ENCODE measurements around the gene IGSF22. TPM values are rescaled to one million over a fixed set of nuclear protein-coding genes. Genes with fewer than 3 reads are reported as not detected.

The IGSF22 gene
- not detected for polyA plus RNA-seq (2013, experiment 1 of 2)
- not detected for polyA plus RNA-seq (2013, experiment 2 of 2)

DNA sequence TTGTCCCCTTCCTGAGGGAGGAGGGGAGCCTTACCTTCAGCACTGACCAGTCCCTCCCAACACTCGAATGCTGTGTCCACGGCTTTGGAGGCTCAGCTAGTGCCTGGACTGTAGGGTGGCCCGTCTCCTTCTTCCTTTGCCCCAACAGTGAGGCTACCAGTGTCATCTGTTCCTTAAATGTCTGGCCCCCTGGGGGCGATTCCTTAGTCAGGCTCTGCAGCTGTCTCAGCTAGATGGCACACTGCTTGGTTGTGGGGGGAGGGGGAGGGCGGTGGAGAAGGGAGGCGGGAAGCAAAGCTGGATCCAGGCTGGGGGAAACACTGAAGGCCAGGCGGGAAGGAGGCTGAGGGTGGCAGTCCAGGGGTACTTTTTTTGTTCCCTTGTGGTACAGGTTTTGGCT is at the start of gene IGSF22:
TSS of gene IGSF22 (minus strand) at position 149 of the 400 bp plus-strand sequence. CDS start 1,952 bp downstream, outside the sequence.
- WGBS, result 38% methylated on average over 7 of the region's 7 CpGs
- peaks cover 7% of the 10 kb centered on the region for H3K4me1 ChIP-seq (ENCODE audit: insufficient read depth, low read length)
- no peaks in the 10 kb centered on the region for H3K9me3 ChIP-seq (ENCODE audit: insufficient read depth, low read depth, low read length)
- no peak within 1 kb of the TSS for H3K9ac ChIP-seq (ENCODE audit: low read depth, low read length)
- H3K36me3 ChIP-seq (ENCODE audit: insufficient read depth, low read length), result no peaks in the 10 kb centered on the region
- H3K27ac ChIP-seq (ENCODE audit: low read depth, low read length), result no peak within 1 kb of the TSS
- H3K4me3 ChIP-seq (ENCODE audit: low read length), result 0 out of 2 replicates have a peak within 1 kb of the TSS, but pooled peaks have one; percentile 26
- H3K27me3 ChIP-seq (ENCODE audit: insufficient read depth, low read length), result no peaks in the 10 kb centered on the region

DNA sequence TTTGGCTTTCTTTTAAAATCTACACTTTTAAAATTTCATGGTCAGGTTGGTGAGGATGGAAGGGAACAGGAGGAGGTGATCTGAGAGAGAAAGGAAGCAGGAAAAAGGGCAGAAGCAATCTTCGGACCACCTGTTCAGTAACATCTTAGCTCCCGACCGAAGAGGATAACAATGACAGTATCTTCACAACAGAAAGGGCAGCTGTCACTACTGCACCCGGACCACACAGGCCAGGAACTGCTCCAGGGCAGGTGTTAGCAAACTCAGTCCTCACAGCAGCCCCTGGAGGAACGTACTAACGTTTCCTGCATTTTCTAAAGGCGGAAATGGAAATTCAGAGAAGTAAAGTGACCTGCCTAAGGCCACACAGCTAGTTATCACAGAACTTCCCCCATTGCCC is 48.8 kb upstream of the IGSF22 start:
- Histone ChIP-seq H3K9ac (ENCODE audit: low read depth, low read length) (no peak overlapping the region), H3K36me3 (ENCODE audit: insufficient read depth, low read length) (no peaks in the 10 kb centered on the region), H3K4me1 (ENCODE audit: insufficient read depth, low read length) (peaks cover 15% of the 10 kb centered on the region; the same call in 1 of the 2 replicates), H3K9me3 (ENCODE audit: insufficient read depth, low read depth, low read length) (no peaks in the 10 kb centered on the region), H3K27ac (ENCODE audit: low read depth, low read length) (no peak overlapping the region), H3K4me3 (ENCODE audit: low read length) (no peak overlapping the region), H3K27me3 (ENCODE audit: insufficient read depth, low read length) (no peaks in the 10 kb centered on the region)
- 87% methylated on average over 7 of the region's 7 CpGs for WGBS

DNA sequence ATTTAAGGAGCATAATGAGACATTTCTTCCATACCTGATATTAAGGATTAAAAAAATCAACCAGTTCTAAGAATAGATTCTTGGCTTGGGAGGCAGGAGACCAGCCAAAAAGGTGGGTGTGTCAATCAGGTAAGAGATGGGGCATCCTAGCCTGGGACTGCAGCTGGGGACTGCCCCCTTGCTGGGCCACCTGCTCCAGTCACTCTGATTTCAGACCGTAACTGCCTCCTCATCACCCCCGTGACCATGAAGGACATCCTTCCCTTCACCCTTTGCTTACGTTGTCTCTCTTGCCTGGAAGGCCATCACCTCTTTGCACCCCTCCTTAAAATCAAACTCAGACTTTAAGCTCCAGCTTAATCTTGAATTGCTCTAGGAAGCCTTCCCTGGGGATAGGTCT is 47.7 kb upstream of the IGSF22 start:
- no peaks in the 10 kb centered on the region for H3K36me3 ChIP-seq (ENCODE audit: insufficient read depth, low read length)
- no peak overlapping the region for H3K27ac ChIP-seq (ENCODE audit: low read depth, low read length)
- no peaks in the 10 kb centered on the region for H3K27me3 ChIP-seq (ENCODE audit: insufficient read depth, low read length)
- no peak overlapping the region for H3K9ac ChIP-seq (ENCODE audit: low read depth, low read length)
- 84% methylated on average over 3 of the region's 3 CpGs for WGBS
- H3K9me3 ChIP-seq (ENCODE audit: insufficient read depth, low read depth, low read length), result no peaks in the 10 kb centered on the region
- no peak overlapping the region for H3K4me3 ChIP-seq (ENCODE audit: low read length)
- peaks cover 14% of the 10 kb centered on the region; the same call in 1 of the 2 replicates for H3K4me1 ChIP-seq (ENCODE audit: insufficient read depth, low read length)

DNA sequence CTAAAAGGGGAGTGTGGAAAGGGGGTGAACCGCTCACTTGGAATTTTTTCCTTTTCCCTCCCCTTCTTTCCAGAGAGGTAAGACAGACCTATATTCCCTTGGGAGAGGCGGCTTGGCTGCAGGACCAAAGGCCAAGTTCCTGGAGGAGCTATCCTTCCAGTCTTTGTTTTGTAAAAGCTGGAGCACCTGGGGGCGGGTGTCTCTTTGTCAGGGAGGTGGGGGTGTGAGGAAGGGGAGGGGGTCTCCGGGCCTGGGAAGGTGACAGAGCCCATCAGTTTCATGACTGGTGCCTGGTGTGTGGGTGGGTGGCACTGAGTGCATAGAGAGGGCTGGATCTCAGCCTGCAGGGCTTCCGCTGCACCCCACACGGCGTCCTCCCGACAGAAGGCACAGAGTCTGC is 47.1 kb upstream of the IGSF22 start:
- Histone ChIP-seq H3K9ac (ENCODE audit: low read depth, low read length) (no peak overlapping the region), H3K4me3 (ENCODE audit: low read length) (no peak overlapping the region), H3K36me3 (ENCODE audit: insufficient read depth, low read length) (no peaks in the 10 kb centered on the region), H3K9me3 (ENCODE audit: insufficient read depth, low read depth, low read length) (no peaks in the 10 kb centered on the region), H3K27ac (ENCODE audit: low read depth, low read length) (no peak overlapping the region), H3K27me3 (ENCODE audit: insufficient read depth, low read length) (no peaks in the 10 kb centered on the region), H3K4me1 (ENCODE audit: insufficient read depth, low read length) (peaks cover 14% of the 10 kb centered on the region; the same call in 1 of the 2 replicates)
- 49% methylated on average over 7 of the region's 8 CpGs for WGBS

DNA sequence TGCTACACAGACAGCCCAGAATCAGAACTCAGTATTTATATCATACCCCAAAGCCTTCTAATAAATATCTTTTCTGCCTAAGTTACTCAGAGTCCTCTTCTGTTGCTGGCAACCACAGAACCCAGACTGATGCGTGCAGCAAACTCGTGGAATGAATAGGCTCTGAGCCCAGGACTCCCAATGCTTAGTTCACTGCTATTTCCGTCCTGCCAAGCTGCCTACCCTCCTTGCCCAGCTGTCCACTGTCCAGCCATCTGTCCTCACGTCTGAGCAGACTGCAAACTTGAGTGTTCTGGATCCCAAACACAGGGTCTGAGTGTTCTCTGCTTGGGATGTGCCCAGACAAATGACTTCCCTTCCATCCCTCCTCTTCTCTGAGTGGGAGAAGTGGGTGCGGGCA is 46.2 kb upstream of the IGSF22 start:
- no peak overlapping the region for H3K9ac ChIP-seq (ENCODE audit: low read depth, low read length)
- no peak overlapping the region for H3K4me3 ChIP-seq (ENCODE audit: low read length)
- H3K27me3 ChIP-seq (ENCODE audit: insufficient read depth, low read length), result no peaks in the 10 kb centered on the region
- no peaks in the 10 kb centered on the region for H3K9me3 ChIP-seq (ENCODE audit: insufficient read depth, low read depth, low read length)
- H3K27ac ChIP-seq (ENCODE audit: low read depth, low read length), result no peak overlapping the region
- no peaks in the 10 kb centered on the region for H3K36me3 ChIP-seq (ENCODE audit: insufficient read depth, low read length)
- peaks cover 14% of the 10 kb centered on the region; the same call in 1 of the 2 replicates for H3K4me1 ChIP-seq (ENCODE audit: insufficient read depth, low read length)
- 91% methylated on average over 5 of the region's 5 CpGs for WGBS

DNA sequence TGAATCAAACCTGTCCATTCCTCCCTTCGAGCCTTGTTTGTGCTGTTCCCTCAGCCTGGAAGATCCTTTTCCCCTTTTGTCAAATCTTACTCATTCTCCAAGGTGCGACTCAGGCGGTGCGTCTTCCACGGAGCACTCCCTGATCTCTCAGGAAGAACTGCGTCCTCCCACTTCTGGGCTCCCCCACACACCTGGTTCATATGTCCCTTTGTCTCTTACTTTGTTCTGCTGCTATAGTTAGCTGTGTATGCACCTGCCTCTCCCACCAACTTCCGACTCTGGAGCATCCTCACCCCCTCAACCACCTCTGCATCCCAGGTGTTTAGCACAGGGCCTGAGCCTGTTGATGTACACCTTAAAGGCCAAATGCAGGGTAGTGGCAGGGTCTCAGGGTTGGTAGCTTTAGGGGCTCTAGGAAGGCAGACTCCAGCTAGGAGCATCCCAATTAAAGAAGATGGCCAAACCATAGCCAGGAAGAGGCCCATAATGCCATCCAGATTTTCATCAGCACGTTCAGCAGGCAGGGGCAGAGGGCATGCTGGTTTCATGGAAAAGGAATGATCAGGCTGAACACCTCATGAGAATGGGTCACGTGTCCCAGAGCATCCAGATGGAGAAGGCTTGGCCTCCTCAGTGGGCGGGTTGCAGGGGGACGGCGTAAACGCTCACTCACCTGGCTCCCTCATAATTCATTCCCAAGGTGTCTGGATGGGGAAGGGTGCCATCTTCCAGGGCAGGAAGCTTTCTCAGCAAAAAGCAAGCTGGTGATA is 45.5 kb upstream of the IGSF22 start:
- H3K9ac ChIP-seq (ENCODE audit: low read depth, low read length), result no peak overlapping the region
- no peaks in the 10 kb centered on the region for H3K9me3 ChIP-seq (ENCODE audit: insufficient read depth, low read depth, low read length)
- no peak overlapping the region for H3K4me3 ChIP-seq (ENCODE audit: low read length)
- H3K36me3 ChIP-seq (ENCODE audit: insufficient read depth, low read length), result no peaks in the 10 kb centered on the region
- H3K27ac ChIP-seq (ENCODE audit: low read depth, low read length), result no peak overlapping the region
- no peaks in the 10 kb centered on the region for H3K27me3 ChIP-seq (ENCODE audit: insufficient read depth, low read length)
- WGBS, result 88% methylated on average over 13 of the region's 13 CpGs
- H3K4me1 ChIP-seq (ENCODE audit: insufficient read depth, low read length), result peaks cover 14% of the 10 kb centered on the region; the same call in 1 of the 2 replicates

DNA sequence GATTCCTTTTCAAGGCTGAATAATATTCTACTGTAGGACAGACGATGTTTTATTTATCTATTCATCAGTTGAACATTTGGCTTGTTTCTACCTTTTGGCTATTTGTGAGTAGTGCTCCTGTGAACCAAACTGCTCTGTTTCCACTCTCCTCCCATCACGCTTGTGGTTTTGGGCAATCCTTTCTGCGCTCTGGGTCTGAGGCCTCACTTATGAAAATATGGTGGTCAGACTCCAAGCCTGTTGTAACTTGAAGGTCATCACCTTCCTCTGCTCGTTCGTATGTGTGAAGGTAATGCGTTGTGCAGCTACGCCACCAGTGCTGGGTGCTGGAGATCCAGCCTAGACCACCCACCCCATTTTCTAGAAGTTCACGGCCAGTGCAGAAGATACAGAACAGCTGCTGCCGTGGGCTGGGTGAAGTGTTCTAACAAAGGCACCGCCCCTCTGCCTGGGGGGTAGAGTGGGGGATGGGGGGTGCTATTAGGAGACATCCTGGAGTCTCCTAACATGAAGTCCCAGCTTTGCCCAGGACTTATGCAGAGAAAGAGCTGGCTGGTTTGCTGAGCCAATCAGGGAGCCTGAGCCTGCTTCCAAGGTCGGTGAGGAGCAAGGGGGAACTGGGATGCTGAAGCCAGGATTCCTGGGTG is 44.6 kb upstream of the IGSF22 start:
- Histone ChIP-seq H3K4me3 (ENCODE audit: low read length) (no peak overlapping the region), H3K27me3 (ENCODE audit: insufficient read depth, low read length) (no peaks in the 10 kb centered on the region), H3K9ac (ENCODE audit: low read depth, low read length) (no peak overlapping the region), H3K27ac (ENCODE audit: low read depth, low read length) (no peak overlapping the region), H3K9me3 (ENCODE audit: insufficient read depth, low read depth, low read length) (no peaks in the 10 kb centered on the region), H3K4me1 (ENCODE audit: insufficient read depth, low read length) (peaks cover 14% of the 10 kb centered on the region; the same call in 1 of the 2 replicates), H3K36me3 (ENCODE audit: insufficient read depth, low read length) (no peaks in the 10 kb centered on the region)
- WGBS, result 80% methylated on average over 10 of the region's 11 CpGs

DNA sequence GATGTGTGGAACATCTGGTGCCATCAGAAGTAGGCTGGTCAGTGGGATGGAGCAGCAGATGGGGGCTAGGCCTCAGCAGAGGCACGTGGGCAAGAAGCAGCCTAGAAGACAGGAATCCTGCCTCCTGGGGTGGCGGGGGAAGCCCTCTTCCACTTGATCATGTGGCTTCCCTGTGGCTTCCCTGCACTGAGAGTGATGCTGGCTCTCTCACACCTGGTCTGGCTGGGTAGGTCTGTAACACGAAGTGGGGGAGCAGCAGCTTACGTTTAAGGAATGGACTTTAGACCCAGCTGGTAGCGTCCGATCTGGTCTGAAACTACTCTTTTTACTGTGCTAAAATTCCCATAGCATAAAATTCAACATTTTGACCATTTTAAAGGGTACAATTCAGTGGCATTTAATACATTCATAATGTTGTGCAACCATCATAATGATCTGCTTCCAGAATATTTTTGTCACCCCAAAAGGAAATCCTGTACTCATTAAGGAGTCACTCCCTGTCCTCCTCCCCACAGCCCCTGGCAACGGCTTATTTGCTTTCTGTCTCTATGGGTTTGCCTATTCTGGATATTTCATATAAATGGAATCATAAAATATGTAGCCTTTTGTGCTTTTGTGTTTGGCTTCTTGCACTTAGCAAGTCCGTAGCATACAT is 43.9 kb upstream of the IGSF22 start:
- Histone ChIP-seq H3K4me1 (ENCODE audit: insufficient read depth, low read length) (peaks cover 14% of the 10 kb centered on the region; the same call in 1 of the 2 replicates), H3K4me3 (ENCODE audit: low read length) (no peak overlapping the region), H3K9ac (ENCODE audit: low read depth, low read length) (no peak overlapping the region), H3K27ac (ENCODE audit: low read depth, low read length) (no peak overlapping the region), H3K36me3 (ENCODE audit: insufficient read depth, low read length) (no peaks in the 10 kb centered on the region), H3K27me3 (ENCODE audit: insufficient read depth, low read length) (no peaks in the 10 kb centered on the region), H3K9me3 (ENCODE audit: insufficient read depth, low read depth, low read length) (no peaks in the 10 kb centered on the region)
- 63% methylated on average over 7 of the region's 8 CpGs for WGBS

DNA sequence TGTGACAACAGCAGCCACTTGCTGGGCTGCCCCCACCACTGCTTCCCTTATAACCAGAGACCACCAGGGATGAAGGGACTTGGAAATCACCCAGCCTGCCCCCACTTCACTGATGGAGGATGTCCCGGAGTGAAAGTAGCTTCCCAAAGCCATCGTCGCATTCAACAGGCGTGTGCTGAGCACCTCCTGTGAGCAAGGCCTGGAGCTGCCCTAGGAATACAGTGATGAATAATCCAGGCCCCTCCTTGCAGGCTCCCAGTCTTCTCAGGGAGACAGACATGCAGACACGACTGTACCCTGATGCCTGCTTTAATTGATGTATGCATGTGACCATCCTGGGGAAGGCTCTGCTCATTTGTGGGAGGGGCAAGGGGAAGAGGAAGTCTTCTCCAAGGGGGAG is 43.0 kb upstream of the IGSF22 start:
- Histone ChIP-seq H3K9ac (ENCODE audit: low read depth, low read length) (no peak overlapping the region), H3K4me3 (ENCODE audit: low read length) (no peak overlapping the region), H3K4me1 (ENCODE audit: insufficient read depth, low read length) (peaks cover 14% of the 10 kb centered on the region; the same call in 1 of the 2 replicates), H3K27ac (ENCODE audit: low read depth, low read length) (no peak overlapping the region), H3K9me3 (ENCODE audit: insufficient read depth, low read depth, low read length) (no peaks in the 10 kb centered on the region), H3K27me3 (ENCODE audit: insufficient read depth, low read length) (no peaks in the 10 kb centered on the region), H3K36me3 (ENCODE audit: insufficient read depth, low read length) (no peaks in the 10 kb centered on the region)
- 87% methylated on average over 5 of the region's 5 CpGs for WGBS

DNA sequence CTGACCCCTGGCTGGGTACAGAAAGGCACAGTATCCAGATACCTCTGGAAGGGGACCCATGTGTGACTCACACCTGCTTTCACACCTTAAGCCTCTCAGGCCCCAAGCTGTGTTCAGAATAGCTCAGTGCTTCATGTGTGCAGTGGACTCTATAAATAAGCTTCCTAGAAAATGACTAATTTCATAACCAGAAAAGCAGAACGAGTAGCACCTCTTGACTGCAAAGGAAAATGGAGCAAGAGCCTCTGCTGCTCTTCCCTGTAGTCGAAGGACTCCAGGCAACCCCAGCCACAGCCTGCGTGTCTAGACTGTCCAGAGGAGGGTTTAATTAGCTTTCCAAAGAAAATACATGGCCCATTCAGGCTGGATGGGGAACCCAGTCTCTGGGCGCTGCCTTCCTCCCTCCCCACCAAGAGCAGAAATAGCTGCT is 42.5 kb upstream of the IGSF22 start:
- Histone ChIP-seq H3K9me3 (ENCODE audit: insufficient read depth, low read depth, low read length) (no peaks in the 10 kb centered on the region), H3K9ac (ENCODE audit: low read depth, low read length) (no peak overlapping the region), H3K27me3 (ENCODE audit: insufficient read depth, low read length) (no peaks in the 10 kb centered on the region), H3K36me3 (ENCODE audit: insufficient read depth, low read length) (no peaks in the 10 kb centered on the region), H3K4me1 (ENCODE audit: insufficient read depth, low read length) (peaks cover 9% of the 10 kb centered on the region; the same call in 1 of the 2 replicates), H3K4me3 (ENCODE audit: low read length) (no peak overlapping the region), H3K27ac (ENCODE audit: low read depth, low read length) (no peak overlapping the region)
- 90% methylated on average over 4 of the region's 4 CpGs for WGBS

DNA sequence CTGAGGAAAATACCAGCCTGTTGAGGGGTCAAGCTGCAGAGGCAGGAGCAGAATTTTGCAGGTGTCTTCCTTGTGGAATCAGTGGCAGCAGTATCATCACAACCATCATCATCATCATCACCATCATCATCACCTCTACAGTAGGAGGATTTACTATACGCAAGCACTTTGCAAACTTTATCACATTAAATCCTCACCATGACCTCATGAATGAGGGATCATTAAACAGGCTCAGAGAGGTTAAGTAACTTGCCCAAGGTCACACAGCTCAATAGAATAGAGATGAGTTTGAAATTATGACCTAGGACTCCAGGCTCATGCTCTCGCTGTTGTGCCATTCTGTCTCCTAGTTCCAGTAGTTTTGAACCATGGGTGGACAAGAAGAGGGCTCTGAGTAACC is 40.0 kb upstream of the IGSF22 start:
- Histone ChIP-seq H3K27ac (ENCODE audit: low read depth, low read length) (no peak overlapping the region), H3K36me3 (ENCODE audit: insufficient read depth, low read length) (no peaks in the 10 kb centered on the region), H3K4me1 (ENCODE audit: insufficient read depth, low read length) (no peaks in the 10 kb centered on the region), H3K27me3 (ENCODE audit: insufficient read depth, low read length) (no peaks in the 10 kb centered on the region), H3K9me3 (ENCODE audit: insufficient read depth, low read depth, low read length) (no peaks in the 10 kb centered on the region), H3K9ac (ENCODE audit: low read depth, low read length) (no peak overlapping the region), H3K4me3 (ENCODE audit: low read length) (no peak overlapping the region)
- WGBS, result 98% methylated on average over 2 of the region's 2 CpGs

Data from HUES64 (cell line).